HG03571 (cell line): ENCODE results near the gene CEP85L.

Experiments used
- ATAC-seq: cut with Tn5 transposase; IDR thresholded peaks from one replicate; pipeline ENCODE4 v1.9.1; 2021; ENCODE audit not compliant: unreplicated experiment

Gene CEP85L

GRCh38 chr6:118625833-118626232 is 25.6 kb downstream of the CEP85L start:
- ATAC-seq, result no peak

- ATAC-seq, result no peak
Observed at GRCh38 chr6:118621799-118622470, 29.5 kb downstream of the CEP85L start.

- ATAC-seq, result no peak
Observed at GRCh38 chr6:118620202-118620601, 31.2 kb downstream of the CEP85L start.

GRCh38 chr6:118618676-118619377 is 32.6 kb downstream of the CEP85L start:
- peak; percentile 80 for ATAC-seq

GRCh38 chr6:118617417-118617816 is 34.0 kb downstream of the CEP85L start:
- no peak for ATAC-seq

- ATAC-seq, result no peak
Observed at GRCh38 chr6:118611334-118611733, 40.1 kb downstream of the CEP85L start.

GRCh38 chr6:118606858-118607257 is 44.5 kb downstream of the CEP85L start:
- ATAC-seq, result no peak

GRCh38 chr6:118606268-118606667 is 45.1 kb downstream of the CEP85L start:
- ATAC-seq, result no peak

- no peak for ATAC-seq
Observed at GRCh38 chr6:118603372-118603771, 48.0 kb downstream of the CEP85L start.

- no peak for ATAC-seq
Observed at GRCh38 chr6:118602300-118602699, 49.1 kb downstream of the CEP85L start.

GRCh38 chr6:118598324-118598723 is 53.1 kb downstream of the CEP85L start:
- no peak for ATAC-seq

- ATAC-seq, result no peak
Observed at GRCh38 chr6:118597636-118598035, 53.8 kb downstream of the CEP85L start.

GRCh38 chr6:118596774-118597320 is 54.5 kb downstream of the CEP85L start:
- ATAC-seq, result no peak

GRCh38 chr6:118594877-118595276 is 56.5 kb downstream of the CEP85L start:
- no peak for ATAC-seq

GRCh38 chr6:118591897-118592296 is 59.5 kb downstream of the CEP85L start:
- ATAC-seq, result no peak

GRCh38 chr6:118589649-118590365 is 61.6 kb downstream of the CEP85L start:
- no peak for ATAC-seq

GRCh38 chr6:118589186-118589585 is 62.2 kb downstream of the CEP85L start:
- ATAC-seq, result no peak

GRCh38 chr6:118588626-118589025 is 62.8 kb downstream of the CEP85L start:
- no peak for ATAC-seq

GRCh38 chr6:118586746-118587485 is 64.5 kb downstream of the CEP85L start:
- ATAC-seq, result no peak

GRCh38 chr6:118584911-118585310 is 66.5 kb downstream of the CEP85L start:
- ATAC-seq, result no peak

GRCh38 chr6:118581489-118581959 is 69.9 kb downstream of the CEP85L start:
- no peak for ATAC-seq
